Measurements from ENCODE around the gene RFX2. TPM values are rescaled to one million over a fixed set of nuclear protein-coding genes. Genes with fewer than 3 reads are reported as not detected.

RFX2 gene
- total and polyA plus RNA-seq, 4 donors: 6.5 to 26.1 (median 14.6) TPM

GRCh38 chr19:5994405-5995165 is 115.7 kb downstream of the RFX2 start:
- 89 to 93% methylated on average over 29 of the region's 29 CpGs for WGBS, 2 donors
- Histone ChIP-seq H3K4me3 (ENCODE audit: low read length in 2 of 2) (no peak overlapping the region), H3K4me1 (ENCODE audit: control insufficient read depth in 1 of 2, insufficient read depth in 2 of 2, low read length in 2 of 2) (no peaks in the 10 kb centered on the region), H3K27ac (ENCODE audit: low read depth in 1 of 2, low read length in 2 of 2) (no peak overlapping the region), H3K36me3 (ENCODE audit: control insufficient read depth in 1 of 2, insufficient read depth in 2 of 2, low read length in 1 of 2) (no peaks in the 10 kb centered on the region), H3K27me3 (ENCODE audit: control insufficient read depth in 1 of 2, insufficient read depth in 2 of 2, low read length in 1 of 2) (no peaks in the 10 kb centered on the region), H3K9me3 (ENCODE audit: control insufficient read depth, low read length) (no peaks in the 10 kb centered on the region)
- DNase-seq: no peak
- intact Hi-C loops (cut with DNase I): no loop called here
- ATAC-seq (ENCODE audit: low FRiP score): no peak

- DNase-seq (no peak), ATAC-seq (ENCODE audit: low FRiP score) (no peak)
- Histone ChIP-seq H3K27ac (ENCODE audit: low read depth in 1 of 2, low read length in 2 of 2) (no peak overlapping the region), H3K27me3 (ENCODE audit: control insufficient read depth in 1 of 2, insufficient read depth in 2 of 2, low read length in 1 of 2) (no peaks in the 10 kb centered on the region), H3K36me3 (ENCODE audit: control insufficient read depth in 1 of 2, insufficient read depth in 2 of 2, low read length in 1 of 2) (no peaks in the 10 kb centered on the region), H3K4me3 (ENCODE audit: low read length in 2 of 2) (no peak overlapping the region), H3K9me3 (ENCODE audit: control insufficient read depth, low read length) (no peaks in the 10 kb centered on the region), H3K4me1 (ENCODE audit: control insufficient read depth in 1 of 2, insufficient read depth in 2 of 2, low read length in 2 of 2) (no peaks in the 10 kb centered on the region)
- WGBS, 2 donors: 73 to 75% methylated on average over 30 of the region's 30 CpGs
- intact Hi-C loops (cut with DNase I): no loop called here
Observed at GRCh38 chr19:5993648-5994358, 116.5 kb downstream of the RFX2 start.

- Histone ChIP-seq H3K27me3 (ENCODE audit: control insufficient read depth in 1 of 2, insufficient read depth in 2 of 2, low read length in 1 of 2) (no peaks in the 10 kb centered on the region), H3K36me3 (ENCODE audit: control insufficient read depth in 1 of 2, insufficient read depth in 2 of 2, low read length in 1 of 2) (no peaks in the 10 kb centered on the region), H3K27ac (ENCODE audit: low read depth in 1 of 2, low read length in 2 of 2) (no peak overlapping the region), H3K9me3 (ENCODE audit: control insufficient read depth, low read length) (no peaks in the 10 kb centered on the region), H3K4me3 (ENCODE audit: low read length in 2 of 2) (no peak overlapping the region), H3K4me1 (ENCODE audit: control insufficient read depth in 1 of 2, insufficient read depth in 2 of 2, low read length in 2 of 2) (no peaks in the 10 kb centered on the region)
- 85 to 88% methylated on average over 13 of the region's 13 CpGs for WGBS, 2 donors
- DNase-seq: no peak
- no peak for ATAC-seq (ENCODE audit: low FRiP score)
- intact Hi-C loops (cut with DNase I): no loop called here
Observed at GRCh38 chr19:5993201-5993600, 117.1 kb downstream of the RFX2 start.

GRCh38 chr19:5992756-5993155 is 117.5 kb downstream of the RFX2 start:
- no peak for DNase-seq
- Histone ChIP-seq H3K4me1 (ENCODE audit: control insufficient read depth in 1 of 2, insufficient read depth in 2 of 2, low read length in 2 of 2) (no peaks in the 10 kb centered on the region), H3K36me3 (ENCODE audit: control insufficient read depth in 1 of 2, insufficient read depth in 2 of 2, low read length in 1 of 2) (no peaks in the 10 kb centered on the region), H3K9me3 (ENCODE audit: control insufficient read depth, low read length) (no peaks in the 10 kb centered on the region), H3K27ac (ENCODE audit: low read depth in 1 of 2, low read length in 2 of 2) (no peak overlapping the region), H3K27me3 (ENCODE audit: control insufficient read depth in 1 of 2, insufficient read depth in 2 of 2, low read length in 1 of 2) (no peaks in the 10 kb centered on the region), H3K4me3 (ENCODE audit: low read length in 2 of 2) (no peak overlapping the region)
- ATAC-seq (ENCODE audit: low FRiP score): no peak
- 85 to 88% methylated on average over 11 of the region's 11 CpGs for WGBS, 2 donors
- intact Hi-C loops (cut with DNase I): no loop called here

GRCh38 chr19:5991244-5991838 is 119.0 kb downstream of the RFX2 start:
- 95% methylated on average over 8 of the region's 8 CpGs for WGBS, 2 donors
- Histone ChIP-seq H3K4me1 (ENCODE audit: control insufficient read depth in 1 of 2, insufficient read depth in 2 of 2, low read length in 2 of 2) (no peaks in the 10 kb centered on the region), H3K27me3 (ENCODE audit: control insufficient read depth in 1 of 2, insufficient read depth in 2 of 2, low read length in 1 of 2) (no peaks in the 10 kb centered on the region), H3K36me3 (ENCODE audit: control insufficient read depth in 1 of 2, insufficient read depth in 2 of 2, low read length in 1 of 2) (no peaks in the 10 kb centered on the region), H3K27ac (ENCODE audit: low read depth in 1 of 2, low read length in 2 of 2) (no peak overlapping the region), H3K9me3 (ENCODE audit: control insufficient read depth, low read length) (no peaks in the 10 kb centered on the region), H3K4me3 (ENCODE audit: low read length in 2 of 2) (no peak overlapping the region)
- DNase-seq (no peak), ATAC-seq (ENCODE audit: low FRiP score) (no peak)
- intact Hi-C loops (cut with DNase I): no loop called here

GRCh38 chr19:5990289-5990797 is 120.0 kb downstream of the RFX2 start:
- intact Hi-C loops (cut with DNase I): no loop called here
- no peak overlapping the region for H3K27ac ChIP-seq (ENCODE audit: low read depth in 1 of 2, low read length in 2 of 2)

GRCh38 chr19:5989388-5990074 is 120.8 kb downstream of the RFX2 start:
- Histone ChIP-seq H3K27ac (ENCODE audit: low read depth in 1 of 2, low read length in 2 of 2) (no peak overlapping the region), H3K36me3 (ENCODE audit: control insufficient read depth in 1 of 2, insufficient read depth in 2 of 2, low read length in 1 of 2) (no peaks in the 10 kb centered on the region), H3K4me1 (ENCODE audit: control insufficient read depth in 1 of 2, insufficient read depth in 2 of 2, low read length in 2 of 2) (peaks cover 0 to 3% of the 10 kb centered on the region in 2 donors), H3K27me3 (ENCODE audit: control insufficient read depth in 1 of 2, insufficient read depth in 2 of 2, low read length in 1 of 2) (no peaks in the 10 kb centered on the region), H3K4me3 (ENCODE audit: low read length in 2 of 2) (no peak overlapping the region), H3K9me3 (ENCODE audit: control insufficient read depth, low read length) (no peaks in the 10 kb centered on the region)
- intact Hi-C loops (cut with DNase I): loop anchor here in 1 of 2 donors (5.0 kb wide), 2 partner anchors 58 to 138 kb away; no protein-coding TSS in a partner anchor
- WGBS, 2 donors: 66 to 68% methylated on average over 8 of the region's 8 CpGs
- no peak for DNase-seq
- no peak for ATAC-seq (ENCODE audit: low FRiP score)

More at GRCh38 chr19:5990289-5990797, 120.0 kb downstream of the RFX2 start:
- Histone ChIP-seq H3K27me3 (ENCODE audit: control insufficient read depth in 1 of 2, insufficient read depth in 2 of 2, low read length in 1 of 2) (no peaks in the 10 kb centered on the region), H3K4me1 (ENCODE audit: control insufficient read depth in 1 of 2, insufficient read depth in 2 of 2, low read length in 2 of 2) (peaks cover 0 to 3% of the 10 kb centered on the region in 2 donors), H3K9me3 (ENCODE audit: control insufficient read depth, low read length) (no peaks in the 10 kb centered on the region), H3K36me3 (ENCODE audit: control insufficient read depth in 1 of 2, insufficient read depth in 2 of 2, low read length in 1 of 2) (no peaks in the 10 kb centered on the region), H3K4me3 (ENCODE audit: low read length in 2 of 2) (no peak overlapping the region)
- 41 to 63% methylated on average over 17 of the region's 17 CpGs for WGBS, 2 donors
- ATAC-seq (ENCODE audit: low FRiP score): no peak
- DNase-seq: no peak

Measured in aorta (tissue), 5 donors.